Liver (tissue), 9 donors: ENCODE measurements around the gene SDHAF1. TPM values are rescaled to one million over a fixed set of nuclear protein-coding genes. Genes with fewer than 3 reads are reported as not detected.

ENCODE experiments used
- DNase-seq: peaks from one replicate; pipeline ENCODE4 v3.0.0-alpha.2; 2017; ENCODE audit warnings: low spot score
- H3K27ac ChIP-seq, 2 donors: one replicate each; pipeline ENCODE4 v1.7.0; 2013; ENCODE audit warnings: inconsistent platforms in 2 of 2, low read length in 2 of 2, control low read depth in 1 of 2, low read depth in 1 of 2, mild to moderate bottlenecking in 1 of 2
- H3K27me3 ChIP-seq, 4 donors: one replicate each; pipeline versions ENCODE4 v1.6.1 to v1.7.0; 2013; ENCODE audit warnings: low read length in 3 of 4, inconsistent platforms in 1 of 4, mild to moderate bottlenecking in 1 of 4, moderate library complexity in 1 of 4; ENCODE audit not compliant: control insufficient read depth in 4 of 4, insufficient read depth in 4 of 4
- H3K36me3 ChIP-seq, 4 donors: one replicate each; pipeline versions ENCODE4 v1.6.1 to v1.7.0; 2013; ENCODE audit warnings: low read length in 3 of 4, mild to moderate bottlenecking in 3 of 4, low read depth in 1 of 4, moderate library complexity in 1 of 4; ENCODE audit not compliant: control insufficient read depth in 4 of 4, insufficient read depth in 3 of 4
- H3K4me1 ChIP-seq, 4 donors: one replicate each; pipeline versions ENCODE4 v1.6.1 to v1.7.0; 2013; ENCODE audit warnings: low read length in 3 of 4, mild to moderate bottlenecking in 3 of 4, moderate library complexity in 1 of 4; ENCODE audit not compliant: control insufficient read depth in 4 of 4, insufficient read depth in 4 of 4
- H3K4me3 ChIP-seq, 3 donors: one replicate each; pipeline versions ENCODE4 v1.6.1 to v1.7.0; 2013; ENCODE audit warnings: low read length in 3 of 3, control low read depth in 1 of 3, low read depth in 1 of 3, mild to moderate bottlenecking in 1 of 3
- H3K9ac ChIP-seq, 2 donors: one replicate each; pipeline ENCODE4 v1.7.0; 2013; ENCODE audit warnings: low read length in 2 of 2, mild to moderate bottlenecking in 2 of 2, moderate library complexity in 2 of 2, control low read depth in 1 of 2, low read depth in 1 of 2
- H3K9me3 ChIP-seq, 4 donors: one replicate each; pipeline versions ENCODE4 v1.6.1 to v1.7.0; 2013; ENCODE audit warnings: low read length in 3 of 4; ENCODE audit not compliant: control insufficient read depth in 4 of 4
- ATF3 ChIP-seq: IDR thresholded peaks from 2 replicates; pipeline ENCODE4 v1.6.1; 2016; ENCODE audit warnings: antibody characterized with exemption
- CTCF ChIP-seq: fragments of 150-350 bp; IDR thresholded peaks from 2 replicates; pipeline ENCODE4 v1.5.1; 2017; ENCODE audit warnings: improper control_type of control experiment, low read depth, low read length; ENCODE audit not compliant: missing input control
- EGR1 ChIP-seq, 2 donors: IDR thresholded peaks; 2 replicates each; pipeline ENCODE4 v1.6.1; 2016 to 2018; ENCODE audit warnings: antibody characterized with exemption in 2 of 2, low read depth in 2 of 2
- FOXA1 ChIP-seq: IDR thresholded peaks from 2 replicates; pipeline ENCODE4 v1.6.1; 2016; ENCODE audit warnings: antibody characterized with exemption
- FOXA2 ChIP-seq: IDR thresholded peaks from 2 replicates; pipeline ENCODE4 v1.6.1; 2016; ENCODE audit warnings: antibody characterized with exemption
- GABPA ChIP-seq, 2 donors: IDR thresholded peaks in 1 of 2; conservative IDR thresholded peaks in 1 of 2; 2 replicates each; pipeline ENCODE4 v1.6.1; 2016; ENCODE audit warnings: antibody characterized with exemption in 2 of 2, mild to moderate bottlenecking in 1 of 2, moderate library complexity in 1 of 2
- HNF4A ChIP-seq, 2 donors: conservative IDR thresholded peaks; 2 replicates each; pipeline ENCODE4 v1.6.1; 2016; ENCODE audit warnings: antibody characterized with exemption in 2 of 2, mild to moderate bottlenecking in 2 of 2
- HNF4G ChIP-seq: IDR thresholded peaks from 2 replicates; pipeline ENCODE4 v1.6.1; 2016; ENCODE audit warnings: antibody characterized with exemption
- JUND ChIP-seq, 2 donors: IDR thresholded peaks; 2 replicates each; pipeline ENCODE4 v1.6.1; 2016; ENCODE audit warnings: antibody characterized with exemption in 2 of 2
- MAX ChIP-seq: IDR thresholded peaks from 2 replicates; pipeline ENCODE4 v1.6.1; 2016; ENCODE audit warnings: antibody characterized with exemption
- NR2F2 ChIP-seq: IDR thresholded peaks from 2 replicates; pipeline ENCODE4 v1.6.1; 2016; ENCODE audit warnings: antibody characterized with exemption
- RAD21 ChIP-seq, 2 donors: IDR thresholded peaks; 2 replicates each; pipeline ENCODE4 v1.6.1; 2016; ENCODE audit warnings: antibody characterized with exemption in 2 of 2, mild to moderate bottlenecking in 2 of 2
- REST ChIP-seq: IDR thresholded peaks from 2 replicates; pipeline ENCODE4 v1.6.1; 2016; ENCODE audit warnings: antibody characterized with exemption, mild to moderate bottlenecking
- RXRA ChIP-seq, 2 donors: IDR thresholded peaks; 2 replicates each; pipeline ENCODE4 v1.6.1; 2017 to 2018; ENCODE audit warnings: antibody characterized with exemption in 2 of 2, mild to moderate bottlenecking in 1 of 2
- SP1 ChIP-seq: IDR thresholded peaks from 2 replicates; pipeline ENCODE4 v1.6.1; 2018; ENCODE audit warnings: antibody characterized with exemption, mild to moderate bottlenecking
- TAF1 ChIP-seq: conservative IDR thresholded peaks from 2 replicates; pipeline ENCODE4 v1.6.1; 2016; ENCODE audit warnings: antibody characterized with exemption, mild to moderate bottlenecking
- YY1 ChIP-seq: IDR thresholded peaks from 2 replicates; pipeline ENCODE4 v1.6.1; 2016; ENCODE audit warnings: antibody characterized with exemption, mild to moderate bottlenecking
- ZBTB33 ChIP-seq: IDR thresholded peaks from 2 replicates; pipeline ENCODE4 v1.6.1; 2016; ENCODE audit warnings: antibody characterized with exemption
- WGBS: extraction: QIAGEN DNeasy Blood & Tissue Kit; methylation state at CpG from one replicate; pipeline ENCODE4 v1.1.7; 2013; 5-methylcytosine and 5-hydroxymethylcytosine counted together
- polyA plus RNA-seq, 2 donors: library from polyadenylated mRNA; stranded (reverse) in 1 of 2; unstranded in 1 of 2; fragments of 200-250 nt in 1 of 2; fragments of >200 nt in 1 of 2; fragmentation: Nextera tagmentation in 1 of 2; extraction: Ambion mirVana in 1 of 2; gene quantifications; one replicate each; pipeline versions ENCODE4 v1.2.1 to v1.2.3, GENCODE V29; 2013 to 2015
- total RNA-seq, 2 donors: library from RNA; depleted of rRNA; stranded (reverse); fragments of >200 nt; gene quantifications; one replicate each; pipeline ENCODE4 v1.2.3, GENCODE V29; 2014
- donor health status: healthy.
- donor health status: healthy.
- donor health status: healthy.
- donor health status: healthy.
- donor health status: healthy.

The SDHAF1 gene
- total and polyA plus RNA-seq, 4 donors = 8.4 to 28.4 (median 18.9) TPM

GRCh38 chr19:35959040-35959967, 35.7 kb upstream of the SDHAF1 start:
- H3K36me3 ChIP-seq = no peaks in the 10 kb centered on the region
- H3K4me3 ChIP-seq = peak overlapping the region in 1 of 3 donors; percentile 29
- H3K27me3 ChIP-seq = peaks cover 0 to 6% (median 2%) of the 10 kb centered on the region in 4 donors
- no peaks in the 10 kb centered on the region for H3K9me3 ChIP-seq
- no peak overlapping the region for H3K9ac ChIP-seq
- H3K27ac ChIP-seq = no peak overlapping the region
- 15% methylated on average over 97 of the region's 97 CpGs for WGBS
- TF ChIP-seq NR2F2 = no peak
- TF ChIP-seq RAD21 (IDR thresholded peaks at IDR 0.05) = peak in 1 of 2 donors; percentile 32
- TF ChIP-seq SP1 = no peak
- peak; percentile 18 for TF ChIP-seq CTCF
- TF ChIP-seq ATF3 = no peak
- TF ChIP-seq FOXA1 = no peak
- DNase-seq = no peak
- peaks cover 0 to 6% (median 3%) of the 10 kb centered on the region in 4 donors for H3K4me1 ChIP-seq

GRCh38 chr19:35959968-35960320, 35.0 kb upstream of the SDHAF1 start:
- no peak overlapping the region for H3K4me3 ChIP-seq
- TF ChIP-seq REST (no peak), ZBTB33 (no peak), HNF4A (conservative IDR thresholded peaks at IDR 0.05) (no peak), SP1 (no peak), RXRA (IDR thresholded peaks at IDR 0.05) (no peak), RAD21 (IDR thresholded peaks at IDR 0.05) (no peak), ATF3 (no peak), MAX (no peak), NR2F2 (no peak), CTCF (no peak), FOXA2 (no peak), YY1 (no peak), GABPA (IDR thresholded peaks at IDR 0.05 in 1 of 2, conservative IDR thresholded peaks at IDR 0.05 in 1 of 2) (no peak), FOXA1 (no peak), HNF4G (no peak), EGR1 (IDR thresholded peaks at IDR 0.05; ENCODE audit: low read depth in 2 of 2) (no peak), JUND (IDR thresholded peaks at IDR 0.05) (no peak), TAF1 (no peak)
- 33% methylated on average over 20 of the region's 20 CpGs for WGBS
- H3K4me1 ChIP-seq = peaks cover 0 to 6% (median 3%) of the 10 kb centered on the region in 4 donors
- no peaks in the 10 kb centered on the region for H3K36me3 ChIP-seq
- no peak for DNase-seq
- H3K9ac ChIP-seq = no peak overlapping the region
- H3K27me3 ChIP-seq = peaks cover 0 to 6% (median 2%) of the 10 kb centered on the region in 4 donors
- no peaks in the 10 kb centered on the region for H3K9me3 ChIP-seq
- no peak overlapping the region for H3K27ac ChIP-seq
